Choroid plexus epithelial cell (primary cell): ENCODE measurements around the gene PTAFR.
A peak's percentile ranks its signal among the peaks of the same experiment; 100 is the strongest.

Experiments
- DNase-seq: peaks from one replicate; pipeline ENCODE4 v3.0.0-alpha.2; 2010; ENCODE audit warnings: low read depth
- H3K4me3 ChIP-seq: 2 replicates; pipeline ENCODE4 v1.5.1; 2011; ENCODE audit warnings: low read depth, mild to moderate bottlenecking, control low read depth, low read length, moderate library complexity
- CTCF ChIP-seq: conservative IDR thresholded peaks from 2 replicates; pipeline ENCODE4 v1.5.1; 2011; ENCODE audit warnings: low read depth, mild to moderate bottlenecking, control low read depth, inconsistent platforms, low read length, moderate library complexity

PTAFR gene

DNA sequence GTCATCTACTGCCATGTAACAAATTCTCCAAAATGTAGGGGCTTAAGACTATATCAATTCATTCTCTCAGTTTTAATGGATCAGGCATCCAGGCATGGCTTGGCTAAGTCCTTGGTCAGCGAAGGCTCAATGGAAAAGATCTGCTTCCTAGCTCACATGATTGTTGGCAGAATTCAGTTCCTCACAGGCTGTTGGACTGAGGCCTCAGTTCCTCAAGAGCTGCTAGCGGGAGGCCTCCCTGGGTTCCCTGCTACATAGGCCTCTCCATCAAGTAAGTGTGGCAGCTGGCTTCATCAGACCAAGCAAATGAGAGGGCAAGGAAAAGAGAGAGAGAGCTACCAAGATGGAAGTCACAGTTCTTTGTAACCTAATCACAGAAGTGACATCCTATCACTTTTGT, 68.5 kb downstream of the PTAFR start:
- no peak for TF ChIP-seq CTCF
- no peak for DNase-seq

DNA sequence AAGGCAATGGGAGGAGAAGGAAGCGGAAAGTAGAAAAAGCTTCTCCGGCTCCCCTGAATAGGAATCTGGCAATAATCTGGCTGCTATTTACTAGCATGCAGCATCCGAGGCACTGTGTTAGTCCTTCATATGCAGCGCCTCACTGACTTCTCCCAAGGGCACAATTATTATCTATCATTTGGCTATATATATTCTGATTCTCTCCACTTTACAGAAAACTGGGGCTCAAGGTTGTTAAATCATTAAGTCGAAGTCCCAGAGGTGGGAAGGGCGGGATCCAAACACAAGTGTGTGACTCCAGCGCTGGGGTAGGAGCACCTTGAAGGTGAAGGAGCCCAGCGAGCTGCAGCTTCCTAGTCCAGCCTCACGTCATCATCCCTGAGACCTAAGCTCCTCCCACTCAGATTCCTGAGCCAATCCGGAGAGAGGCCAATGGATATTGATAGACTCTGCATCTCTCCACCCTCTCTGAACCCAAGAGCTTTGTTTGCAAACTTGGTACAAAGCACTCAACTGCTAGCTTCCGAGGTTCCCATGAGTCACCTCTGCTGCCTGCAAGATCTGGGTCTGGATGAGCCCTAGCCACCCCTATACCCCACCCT, 71.5 kb downstream of the PTAFR start:
- DNase-seq: peak; percentile 75
- TF ChIP-seq CTCF: no peak
- peak overlapping the region; percentile 47 for H3K4me3 ChIP-seq

More for the DNA sequence above, 68.5 kb downstream of the PTAFR start:
- H3K4me3 ChIP-seq: no peak overlapping the region

GRCh38 chr1:28102189-28102588, 74.3 kb downstream of the PTAFR start:
- no peak overlapping the region for H3K4me3 ChIP-seq
- no peak for TF ChIP-seq CTCF
- DNase-seq: no peak

DNA sequence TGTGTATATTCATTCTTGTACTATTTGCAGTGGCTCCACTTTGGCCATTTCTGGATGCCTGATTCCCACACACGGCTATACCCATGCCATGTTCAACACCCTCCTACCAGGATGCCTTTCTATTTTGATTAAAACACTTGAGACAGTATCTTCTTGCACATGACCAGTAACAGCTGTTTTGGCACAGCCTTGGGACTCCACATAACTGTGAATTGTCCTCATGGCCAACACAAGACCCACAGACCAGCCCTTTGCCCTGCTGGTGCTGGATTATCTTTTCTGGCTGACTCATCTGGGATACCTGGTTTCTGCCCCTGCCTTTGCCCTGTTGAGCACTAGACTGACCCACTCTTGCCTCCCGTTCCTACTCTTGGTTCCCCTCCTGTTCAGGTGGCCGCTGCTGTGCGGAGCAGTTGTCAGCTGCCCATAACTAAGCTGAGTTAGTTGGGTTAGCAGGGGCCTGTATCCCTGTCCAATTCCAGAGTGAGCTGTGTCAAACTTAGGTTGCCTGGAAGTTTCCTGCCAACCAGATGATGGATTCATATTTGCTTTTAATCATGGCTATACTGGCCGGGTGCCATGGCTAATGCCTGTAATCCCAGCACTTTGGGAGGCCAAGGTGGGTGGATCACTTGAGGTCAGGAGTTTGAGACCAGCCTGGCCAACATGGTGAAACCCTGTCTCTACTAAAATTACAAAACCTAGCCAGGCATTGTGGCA, 77.3 kb downstream of the PTAFR start:
- no peak for TF ChIP-seq CTCF
- peak; percentile 21 for DNase-seq
- H3K4me3 ChIP-seq: no peak overlapping the region
